ENCODE data around the gene SMIM1. TPM values are rescaled to one million over a fixed set of nuclear protein-coding genes. Genes with fewer than 3 reads are reported as not detected.
A peak's percentile ranks its signal among the peaks of the same experiment; 100 is the strongest.
"Not testable (repeated sequence)": the region's sequence is repeated elsewhere in the genome, so short reads cannot be mapped to it uniquely, and the experiment has no call there.

Gene SMIM1
- total RNA-seq, 2 experiments from 2014 or later, result not detected

GRCh38 chr1:3796215-3797061, 23.9 kb downstream of the SMIM1 start, which contains the start of gene LRRC47:
TSS of gene LRRC47 (minus strand) at chr1:3796498. CDS start at chr1:3796476, 22 bp downstream.
- H3K9me3 Mint-ChIP-seq (ENCODE audit: insufficient read depth), result no peaks in the 10 kb centered on the region
- peaks cover 10% of the 10 kb centered on the region for H3K27me3 Mint-ChIP-seq (ENCODE audit: low read depth)
- POLR2A ChIA-PET, result interaction anchor here (0.8 to 2.1 kb wide), 7 partner anchors 9 to 252 kb away, joined by 3 to 8 read pairs (median 3); no protein-coding TSS in a partner anchor

GRCh38 chr1:3799976-3800685, 27.6 kb downstream of the SMIM1 start:
- peaks cover 12% of the 10 kb centered on the region for H3K27me3 Mint-ChIP-seq (ENCODE audit: low read depth)
- DNase-seq, result no peak
- H3K36me3 Mint-ChIP-seq (ENCODE audit: low read depth), result peaks cover 3% of the 10 kb centered on the region
- peaks cover 17% of the 10 kb centered on the region for H3K4me1 Mint-ChIP-seq (ENCODE audit: low read depth)
- no peak overlapping the region for H3K27ac Mint-ChIP-seq
- CTCF ChIA-PET, result no interaction called here
- no peak for ATAC-seq
- POLR2A ChIA-PET, result no interaction called here
- H3K9me3 Mint-ChIP-seq (ENCODE audit: insufficient read depth), result no peaks in the 10 kb centered on the region
- H3K4me3 Mint-ChIP-seq, result no peak overlapping the region

More at GRCh38 chr1:3796215-3797061, 23.9 kb downstream of the SMIM1 start, which contains the start of gene LRRC47:
- peaks cover 42% of the 10 kb centered on the region for H3K4me1 Mint-ChIP-seq (ENCODE audit: low read depth)
- H3K4me3 Mint-ChIP-seq, result peak within 1 kb of the TSS; percentile 83
- CTCF ChIA-PET, result interaction anchor here (0.7 to 2.2 kb wide), 4 partner anchors 11 to 72 kb away, joined by 3 to 13 read pairs (median 6); no protein-coding TSS in a partner anchor
- H3K27ac Mint-ChIP-seq, result peak within 1 kb of the TSS; percentile 88
- DNase-seq (peak; percentile 95), ATAC-seq (peak; percentile 100)
- H3K36me3 Mint-ChIP-seq (ENCODE audit: low read depth), result peaks cover 11% of the 10 kb centered on the region

DNA sequence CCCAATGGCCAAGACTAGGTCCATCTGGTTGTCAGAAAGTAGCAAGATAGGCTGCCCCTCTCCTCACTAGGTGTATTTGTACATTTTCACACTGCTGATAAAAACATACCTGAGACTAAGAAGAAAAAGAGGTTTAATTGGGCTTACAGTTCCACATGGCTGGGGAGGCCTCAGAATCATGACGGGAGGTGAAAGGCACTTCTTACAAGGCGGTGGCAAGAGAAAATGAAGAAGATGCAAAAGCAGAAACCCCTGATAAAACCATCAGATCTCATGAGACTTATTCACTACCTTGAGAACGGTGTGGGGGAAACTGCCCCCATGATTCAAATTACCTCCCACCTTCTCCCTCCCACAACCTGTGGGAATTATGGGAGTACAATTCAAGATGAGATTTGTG, 28.2 kb downstream of the SMIM1 start:
- peaks cover 13% of the 10 kb centered on the region for H3K4me1 Mint-ChIP-seq (ENCODE audit: low read depth)
- DNase-seq; ATAC-seq; H3K9me3 Mint-ChIP-seq (ENCODE audit: insufficient read depth); POLR2A ChIA-PET; H3K36me3 Mint-ChIP-seq (ENCODE audit: low read depth); H3K27ac Mint-ChIP-seq; H3K4me3 Mint-ChIP-seq: not testable (repeated sequence)
- CTCF ChIA-PET, result interaction anchor here (0.9 to 2.0 kb wide), 4 partner anchors 22 to 310 kb away, joined by 3 to 13 read pairs (median 4); no protein-coding TSS in a partner anchor
- peaks cover 12% of the 10 kb centered on the region for H3K27me3 Mint-ChIP-seq (ENCODE audit: low read depth)

GRCh38 chr1:3803905-3804626, 31.5 kb downstream of the SMIM1 start:
- Mint-ChIP-seq H3K4me3 (no peak overlapping the region), H3K4me1 (ENCODE audit: low read depth) (peaks cover 4% of the 10 kb centered on the region), H3K9me3 (ENCODE audit: insufficient read depth) (no peaks in the 10 kb centered on the region), H3K27me3 (ENCODE audit: low read depth) (peaks cover 12% of the 10 kb centered on the region), H3K27ac (no peak overlapping the region), H3K36me3 (ENCODE audit: low read depth) (no peaks in the 10 kb centered on the region)
- ATAC-seq, result no peak
- DNase-seq, result no peak
- ChIA-PET POLR2A (no interaction called here), CTCF (interaction anchor here (1.6 kb wide), 1 partner anchor 28 kb away, joined by 5 read pairs; no protein-coding TSS in a partner anchor)

DNA sequence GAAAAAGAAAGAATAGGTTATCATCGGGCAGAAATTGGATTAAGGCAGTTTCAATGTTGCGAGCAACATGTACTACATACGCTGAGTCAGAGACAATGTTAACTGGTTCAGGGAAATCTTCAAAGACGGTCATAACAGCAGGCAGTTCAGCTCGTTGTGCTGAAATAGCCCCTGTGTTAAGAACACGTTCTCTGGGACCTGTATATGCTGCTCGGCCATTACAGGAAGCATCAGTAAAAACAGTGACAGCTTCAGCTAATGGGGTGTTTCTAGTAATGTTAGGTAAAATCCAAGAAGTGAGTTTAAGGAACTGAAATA, 32.0 kb downstream of the SMIM1 start:
- POLR2A ChIA-PET; H3K4me3 Mint-ChIP-seq; H3K36me3 Mint-ChIP-seq (ENCODE audit: low read depth); DNase-seq; H3K4me1 Mint-ChIP-seq (ENCODE audit: low read depth); ATAC-seq; H3K27ac Mint-ChIP-seq; H3K9me3 Mint-ChIP-seq (ENCODE audit: insufficient read depth): not testable (repeated sequence)
- H3K27me3 Mint-ChIP-seq (ENCODE audit: low read depth), result peaks cover 12% of the 10 kb centered on the region
- CTCF ChIA-PET, result interaction anchor here (1.6 kb wide), 1 partner anchor 29 kb away, joined by 5 read pairs; no protein-coding TSS in a partner anchor

GRCh38 chr1:3805038-3805437, 32.5 kb downstream of the SMIM1 start:
- Mint-ChIP-seq H3K27ac (no peak overlapping the region), H3K27me3 (ENCODE audit: low read depth) (peaks cover 12% of the 10 kb centered on the region), H3K36me3 (ENCODE audit: low read depth) (no peaks in the 10 kb centered on the region), H3K4me3 (no peak overlapping the region), H3K4me1 (ENCODE audit: low read depth) (peaks cover 6% of the 10 kb centered on the region), H3K9me3 (ENCODE audit: insufficient read depth) (no peaks in the 10 kb centered on the region)
- DNase-seq (no peak), ATAC-seq (no peak)
- ChIA-PET POLR2A (interaction anchor here (1.2 kb wide), 1 partner anchor 8 kb away, joined by 3 read pairs; no protein-coding TSS in a partner anchor), CTCF (no interaction called here)

GRCh38 chr1:3807769-3808168, 35.2 kb downstream of the SMIM1 start:
- ChIA-PET CTCF (no interaction called here), POLR2A (no interaction called here)
- ATAC-seq, result no peak
- Mint-ChIP-seq H3K4me1 (ENCODE audit: low read depth) (peaks cover 5% of the 10 kb centered on the region), H3K27ac (no peak overlapping the region), H3K4me3 (no peak overlapping the region), H3K27me3 (ENCODE audit: low read depth) (peaks cover under 1% of the 10 kb centered on the region), H3K36me3 (ENCODE audit: low read depth) (no peaks in the 10 kb centered on the region), H3K9me3 (ENCODE audit: insufficient read depth) (no peaks in the 10 kb centered on the region)
- no peak for DNase-seq

GRCh38 chr1:3809680-3810079, 37.1 kb downstream of the SMIM1 start:
- H3K4me1 Mint-ChIP-seq (ENCODE audit: low read depth), result peaks cover 5% of the 10 kb centered on the region
- no peaks in the 10 kb centered on the region for H3K9me3 Mint-ChIP-seq (ENCODE audit: insufficient read depth)
- H3K36me3 Mint-ChIP-seq (ENCODE audit: low read depth), result no peaks in the 10 kb centered on the region
- H3K27ac Mint-ChIP-seq, result no peak overlapping the region
- no peaks in the 10 kb centered on the region for H3K27me3 Mint-ChIP-seq (ENCODE audit: low read depth)
- ATAC-seq, result no peak
- no peak for DNase-seq
- ChIA-PET CTCF (no interaction called here), POLR2A (no interaction called here)
- no peak overlapping the region for H3K4me3 Mint-ChIP-seq

DNA sequence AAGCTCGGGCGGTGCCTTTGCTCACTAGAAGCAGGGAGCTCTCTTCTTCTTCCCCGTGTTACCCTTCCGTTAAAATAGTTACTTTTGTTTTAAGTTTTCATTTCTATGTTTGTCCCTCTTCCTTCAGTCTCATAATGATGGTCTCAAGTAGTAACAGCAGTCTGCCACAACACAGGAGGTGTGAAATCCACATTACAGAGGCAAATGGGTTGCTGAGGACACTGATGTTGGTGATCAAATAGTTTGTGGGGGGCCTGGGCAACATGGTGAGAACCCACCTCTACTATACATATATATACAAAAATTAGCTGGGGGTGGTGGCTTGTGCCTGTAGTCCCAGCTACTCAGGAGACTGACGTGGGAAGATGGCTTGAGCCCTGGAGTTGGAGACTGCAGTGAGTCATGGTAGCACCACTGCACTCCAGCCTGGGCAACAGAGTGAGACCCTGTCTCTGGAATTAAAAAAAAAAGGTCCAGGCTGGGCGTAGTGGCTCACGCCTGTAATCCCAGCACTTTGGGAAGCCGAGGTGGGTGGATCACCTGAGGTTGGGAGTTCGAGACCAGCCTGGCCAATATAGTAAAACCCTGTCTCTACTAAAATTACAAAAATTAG, 37.7 kb downstream of the SMIM1 start:
- H3K27ac Mint-ChIP-seq; CTCF ChIA-PET; H3K4me1 Mint-ChIP-seq (ENCODE audit: low read depth); H3K4me3 Mint-ChIP-seq; DNase-seq; H3K9me3 Mint-ChIP-seq (ENCODE audit: insufficient read depth); H3K36me3 Mint-ChIP-seq (ENCODE audit: low read depth); ATAC-seq; POLR2A ChIA-PET; H3K27me3 Mint-ChIP-seq (ENCODE audit: low read depth): not testable (repeated sequence)

DNA sequence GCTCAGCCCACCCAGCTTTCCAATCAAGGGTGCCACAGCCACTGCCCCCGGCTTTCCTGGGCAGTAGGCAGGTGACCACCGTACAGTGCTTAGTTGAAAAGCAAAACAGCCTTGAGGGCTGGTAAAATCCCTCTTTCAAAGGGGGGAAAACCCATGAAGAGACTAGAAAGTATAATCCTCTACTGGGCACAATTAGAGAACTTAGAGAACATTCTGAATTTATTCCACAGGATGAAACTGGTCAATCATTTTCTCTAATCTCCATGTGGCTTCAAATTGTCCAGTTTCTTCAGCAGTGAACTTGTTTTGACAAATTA, 39.0 kb downstream of the SMIM1 start:
- POLR2A ChIA-PET, result no interaction called here
- Mint-ChIP-seq H3K27ac (no peak overlapping the region), H3K4me1 (ENCODE audit: low read depth) (peaks cover 5% of the 10 kb centered on the region), H3K9me3 (ENCODE audit: insufficient read depth) (no peaks in the 10 kb centered on the region), H3K27me3 (ENCODE audit: low read depth) (no peaks in the 10 kb centered on the region), H3K4me3 (no peak overlapping the region), H3K36me3 (ENCODE audit: low read depth) (no peaks in the 10 kb centered on the region)
- no peak for DNase-seq
- ATAC-seq, result no peak
- CTCF ChIA-PET, result no interaction called here

- ATAC-seq (no peak), DNase-seq (no peak)
- ChIA-PET CTCF (no interaction called here), POLR2A (no interaction called here)
- Mint-ChIP-seq H3K4me3 (no peak overlapping the region), H3K9me3 (ENCODE audit: insufficient read depth) (no peaks in the 10 kb centered on the region), H3K4me1 (ENCODE audit: low read depth) (peaks cover 5% of the 10 kb centered on the region), H3K27me3 (ENCODE audit: low read depth) (no peaks in the 10 kb centered on the region), H3K36me3 (ENCODE audit: low read depth) (no peaks in the 10 kb centered on the region), H3K27ac (no peak overlapping the region)
Observed at GRCh38 chr1:3814065-3814464, 41.5 kb downstream of the SMIM1 start.

Measured in activated CD8-positive, alpha-beta T cell treated with anti-CD3 and anti-CD28 coated beads, Interleukin-2, amount 10 ng/mL, durations not matched to agents 7 days and 5 days (primary cell).